Esophagus squamous epithelium (tissue), 5 donors: ENCODE measurements around the gene HGD. TPM values are rescaled to one million over a fixed set of nuclear protein-coding genes. Genes with fewer than 3 reads are reported as not detected.
"Not testable (repeated sequence)": the region's sequence is repeated elsewhere in the genome, so short reads cannot be mapped to it uniquely, and the experiment has no call there.

Source experiments
- DNase-seq: peaks from one replicate; lab custom pipeline; 2025; lab: John Stamatoyannopoulos, UW
- H3K27ac ChIP-seq, 4 donors: fragments of 200-600 bp; sonication (generic); one replicate each; pipeline ENCODE4 v1.5.1; 2016 to 2019; ENCODE audit warnings: mild to moderate bottlenecking in 1 of 4
- H3K27me3 ChIP-seq, 4 donors: fragments of 200-600 bp; sonication (generic); 1 replicate in 3 of 4; 2 replicates in 1 of 4; pipeline versions ENCODE4 v1.5.1 to v1.6.0; 2017 to 2021; ENCODE audit warnings: antibody characterized with exemption in 1 of 4
- H3K36me3 ChIP-seq, 3 donors: fragments of 200-600 bp; sonication (generic); one replicate each; pipeline ENCODE4 v1.5.1; 2016 to 2019
- H3K4me1 ChIP-seq, 3 donors: fragments of 200-600 bp; sonication (generic); one replicate each; pipeline ENCODE4 v1.5.1; 2017 to 2019
- H3K4me3 ChIP-seq, 4 donors: fragments of 200-600 bp; sonication (generic); 1 replicate in 3 of 4; 2 replicates in 1 of 4; pipeline ENCODE4 v1.5.1; 2016 to 2019; ENCODE audit warnings: mild to moderate bottlenecking in 2 of 4, moderate library complexity in 1 of 4
- H3K9me3 ChIP-seq, 3 donors: fragments of 200-600 bp; sonication (generic); one replicate each; pipeline ENCODE4 v1.5.1; 2016 to 2019
- POLR2A ChIP-seq, 4 donors: fragments of 450-650 bp; IDR thresholded peaks; one replicate each; pipeline ENCODE4 v1.6.1; 2017; ENCODE audit warnings: antibody characterized with exemption in 4 of 4, mild to moderate bottlenecking in 4 of 4, moderate library complexity in 3 of 4
- WGBS, 2 donors: methylation state at CpG; one replicate each; pipeline ENCODE4 v1.1.5; 2018; 5-methylcytosine and 5-hydroxymethylcytosine counted together
- intact Hi-C: fragments of 100-400 bp; cut with DNase I; formaldehyde crosslinking; loops from one replicate; pipeline ENCODE4 v1.15.0; 2022
- total RNA-seq, 4 donors: library from RNA; depleted of rRNA; stranded (reverse); fragments of >200 nt; gene quantifications; one replicate each; pipeline ENCODE4 v1.1.0, GENCODE V29; 2016
- TF ChIP-seq, protein P1 (sequence below), 6 experiments: fragments of 450-650 bp in 4 of 6; fragments of 200-600 bp in 2 of 6; sonication (generic) in 2 of 6; IDR thresholded peaks; one replicate each; pipeline ENCODE4 v1.5.1; 2016 to 2019; ENCODE audit warnings: antibody characterized with exemption in 6 of 6, mild to moderate bottlenecking in 4 of 6, moderate library complexity in 4 of 6
- donor health status: DM: yes; HTN: yes; CAD: no.

Gene HGD
- total RNA-seq, 4 donors from 2014 or later, result 0.12 TPM; not detected in 3

DNA sequence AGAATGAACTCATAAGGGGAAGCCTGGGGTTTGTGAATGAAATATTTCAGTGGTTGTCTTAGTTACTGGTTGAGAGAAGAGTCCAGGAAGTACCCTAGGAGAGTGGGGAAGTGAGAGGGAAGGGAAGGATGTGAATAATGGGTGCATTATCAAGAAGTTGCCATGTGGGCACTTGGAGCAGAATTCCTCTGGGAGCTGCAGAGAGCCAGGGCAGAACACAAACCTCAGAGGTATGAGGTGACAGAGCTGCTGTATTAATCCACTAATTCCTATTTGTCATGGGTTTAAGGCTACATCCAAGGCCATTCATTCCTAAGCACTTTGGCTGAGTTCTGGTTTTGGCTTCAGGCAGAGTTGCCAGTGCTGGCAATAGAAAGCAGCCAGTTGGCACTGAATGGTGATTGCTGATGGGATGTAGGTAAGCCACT, 56.9 kb downstream of the HGD start:
- no peak for DNase-seq
- peaks cover 0 to 23% (median 7%) of the 10 kb centered on the region in 3 donors for H3K4me1 ChIP-seq
- TF ChIP-seq, protein P1, sequence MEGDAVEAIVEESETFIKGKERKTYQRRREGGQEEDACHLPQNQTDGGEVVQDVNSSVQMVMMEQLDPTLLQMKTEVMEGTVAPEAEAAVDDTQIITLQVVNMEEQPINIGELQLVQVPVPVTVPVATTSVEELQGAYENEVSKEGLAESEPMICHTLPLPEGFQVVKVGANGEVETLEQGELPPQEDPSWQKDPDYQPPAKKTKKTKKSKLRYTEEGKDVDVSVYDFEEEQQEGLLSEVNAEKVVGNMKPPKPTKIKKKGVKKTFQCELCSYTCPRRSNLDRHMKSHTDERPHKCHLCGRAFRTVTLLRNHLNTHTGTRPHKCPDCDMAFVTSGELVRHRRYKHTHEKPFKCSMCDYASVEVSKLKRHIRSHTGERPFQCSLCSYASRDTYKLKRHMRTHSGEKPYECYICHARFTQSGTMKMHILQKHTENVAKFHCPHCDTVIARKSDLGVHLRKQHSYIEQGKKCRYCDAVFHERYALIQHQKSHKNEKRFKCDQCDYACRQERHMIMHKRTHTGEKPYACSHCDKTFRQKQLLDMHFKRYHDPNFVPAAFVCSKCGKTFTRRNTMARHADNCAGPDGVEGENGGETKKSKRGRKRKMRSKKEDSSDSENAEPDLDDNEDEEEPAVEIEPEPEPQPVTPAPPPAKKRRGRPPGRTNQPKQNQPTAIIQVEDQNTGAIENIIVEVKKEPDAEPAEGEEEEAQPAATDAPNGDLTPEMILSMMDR (IDR thresholded peaks at IDR 0.05), result no peak
- TF ChIP-seq POLR2A (IDR thresholded peaks at IDR 0.05), result no peak
- H3K27me3 ChIP-seq, result peaks cover 0 to 48% (median 0%) of the 10 kb centered on the region in 4 donors
- no peaks in the 10 kb centered on the region for H3K36me3 ChIP-seq
- H3K9me3 ChIP-seq, result peaks cover 0 to 12% (median 3%) of the 10 kb centered on the region in 3 donors
- intact Hi-C loops, result no loop called here
- no peak overlapping the region for H3K27ac ChIP-seq
- no peak overlapping the region for H3K4me3 ChIP-seq

DNA sequence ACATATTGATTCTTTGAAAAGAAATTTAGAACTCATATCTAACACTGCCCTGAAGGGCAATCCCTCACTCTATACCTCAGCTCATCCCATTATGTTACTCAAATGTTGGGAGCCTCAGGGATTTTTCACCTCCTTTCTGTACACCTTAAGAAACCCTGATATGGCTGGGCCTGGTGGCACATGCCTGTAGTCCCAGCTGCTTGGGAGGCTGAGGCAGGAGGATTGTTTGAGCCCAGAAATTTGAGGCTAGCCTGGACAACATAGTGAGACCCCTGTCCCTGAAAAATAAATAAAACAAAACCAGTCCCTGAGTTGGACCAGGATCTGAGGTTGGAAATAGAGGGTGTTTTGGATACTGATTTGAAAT, 58.3 kb downstream of the HGD start:
- H3K36me3 ChIP-seq, result no peaks in the 10 kb centered on the region
- H3K4me1 ChIP-seq, result peaks cover 0 to 23% (median 7%) of the 10 kb centered on the region in 3 donors
- no peak for DNase-seq
- intact Hi-C loops, result no loop called here
- no peak overlapping the region for H3K27ac ChIP-seq
- peaks cover 0 to 35% (median 0%) of the 10 kb centered on the region in 4 donors for H3K27me3 ChIP-seq
- H3K4me3 ChIP-seq, result no peak overlapping the region
- no peak for TF ChIP-seq POLR2A (IDR thresholded peaks at IDR 0.05)
- TF ChIP-seq, protein P1 (IDR thresholded peaks at IDR 0.05), result no peak
- peaks cover 0 to 12% (median 3%) of the 10 kb centered on the region in 3 donors for H3K9me3 ChIP-seq

DNA sequence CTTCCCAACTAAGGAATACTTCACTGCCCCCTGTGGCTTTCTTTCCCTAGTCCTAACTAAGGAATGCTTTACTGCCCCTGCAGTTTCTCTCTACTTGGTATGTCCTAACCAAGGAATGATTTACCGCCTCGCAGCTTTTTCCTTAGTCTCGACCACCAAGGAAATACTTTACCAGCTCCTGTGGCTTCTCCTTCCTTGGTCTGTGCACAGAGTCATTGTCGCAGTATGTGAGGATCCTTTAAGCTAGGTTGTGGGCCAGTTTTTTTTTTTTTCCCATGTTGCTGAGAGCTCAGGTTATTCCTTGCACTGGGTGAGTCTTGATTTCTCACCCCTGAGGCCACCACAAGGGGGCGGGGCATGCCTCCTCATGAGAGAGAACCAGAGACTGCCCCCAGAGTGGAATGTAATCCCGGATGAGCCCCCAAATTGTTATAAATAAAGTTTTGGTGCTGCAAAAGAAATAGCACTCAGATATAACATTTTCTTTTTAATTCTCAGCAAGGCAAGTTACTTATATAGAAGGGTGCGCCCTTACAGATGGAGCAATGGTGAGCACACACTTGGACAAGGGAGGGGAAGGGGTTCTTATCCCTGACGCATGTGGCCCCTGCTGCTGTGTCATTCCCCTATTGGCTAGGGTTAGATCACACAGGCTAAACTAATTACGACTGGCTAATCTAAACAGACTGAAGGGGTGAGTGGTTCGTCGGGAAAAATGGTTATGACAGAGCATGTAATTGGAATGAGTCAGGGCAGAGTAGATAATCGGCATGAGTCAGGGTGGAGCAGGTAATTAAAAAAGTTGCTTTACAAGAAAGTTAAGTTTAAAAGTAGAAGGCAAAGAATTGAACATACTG, 58.9 kb downstream of the HGD start:
- Histone ChIP-seq H3K4me3 (no peak overlapping the region), H3K27ac (no peak overlapping the region), H3K4me1 (peaks cover 0 to 23% (median 7%) of the 10 kb centered on the region in 3 donors), H3K36me3 (no peaks in the 10 kb centered on the region), H3K9me3 (peaks cover 0 to 12% (median 3%) of the 10 kb centered on the region in 3 donors), H3K27me3 (peaks cover 0 to 29% (median 0%) of the 10 kb centered on the region in 4 donors)
- DNase-seq, result no peak
- 58 to 64% methylated on average over 12 of the region's 12 CpGs for WGBS, 2 donors
- TF ChIP-seq, protein P1 (IDR thresholded peaks at IDR 0.05), result peak in 1 of 6 experiments; percentile 20
- no peak for TF ChIP-seq POLR2A (IDR thresholded peaks at IDR 0.05)
- intact Hi-C loops, result no loop called here

DNA sequence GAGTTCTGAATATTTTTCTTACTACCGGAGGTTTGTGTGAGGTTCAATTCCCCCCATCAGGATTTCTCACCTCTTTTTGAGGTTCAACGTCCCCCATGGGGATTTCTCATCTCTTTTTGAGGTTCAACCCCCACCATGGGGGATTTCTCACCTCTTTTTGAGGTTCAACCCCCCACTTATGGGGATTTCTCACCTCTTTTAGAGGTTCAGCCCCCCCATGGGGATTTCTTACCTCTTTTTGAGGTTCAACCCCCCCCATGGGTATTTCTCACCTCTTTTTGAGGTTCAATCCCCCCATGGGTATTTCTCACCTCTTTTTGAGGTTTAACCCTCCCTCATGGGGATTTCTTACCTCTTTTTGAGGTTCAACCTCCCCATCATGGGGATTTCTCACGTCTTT, 59.6 kb downstream of the HGD start:
- H3K27ac ChIP-seq, result no peak overlapping the region
- no peak overlapping the region for H3K4me3 ChIP-seq
- intact Hi-C loops, result no loop called here
- 70 to 76% methylated on average over 3 of the region's 3 CpGs for WGBS, 2 donors
- DNase-seq, result no peak
- H3K36me3 ChIP-seq, result no peaks in the 10 kb centered on the region
- TF ChIP-seq POLR2A (IDR thresholded peaks at IDR 0.05), result no peak
- TF ChIP-seq, protein P1 (IDR thresholded peaks at IDR 0.05), result no peak
- H3K27me3 ChIP-seq, result peaks cover 0 to 23% (median 0%) of the 10 kb centered on the region in 4 donors
- peaks cover 0 to 24% (median 7%) of the 10 kb centered on the region in 3 donors for H3K4me1 ChIP-seq
- peaks cover 0 to 12% (median 3%) of the 10 kb centered on the region in 3 donors for H3K9me3 ChIP-seq

DNA sequence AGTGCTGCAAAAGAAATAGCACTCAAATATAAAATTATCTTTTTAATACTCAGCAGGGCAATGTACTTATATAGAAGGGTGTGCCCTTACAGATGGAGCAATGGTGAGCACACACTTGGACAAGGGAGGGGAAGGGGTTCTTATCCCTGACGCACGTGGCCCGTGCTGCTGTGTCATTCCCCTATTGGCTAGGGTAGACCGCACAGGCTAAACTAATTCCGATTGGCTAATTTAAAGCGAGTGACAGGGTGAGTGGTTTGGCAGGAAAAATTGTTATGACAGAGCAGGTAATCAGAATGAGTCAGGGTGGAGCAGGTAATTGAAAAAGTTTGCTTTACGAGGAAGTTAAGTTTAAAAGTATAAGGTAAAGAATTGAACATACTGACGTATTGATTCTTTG, 65.3 kb downstream of the HGD start:
- H3K27me3 ChIP-seq, H3K9me3 ChIP-seq, intact Hi-C loops, H3K4me3 ChIP-seq, H3K36me3 ChIP-seq, DNase-seq: not testable (repeated sequence)
- peak overlapping the region; percentile 9 to 68 (median 60) for H3K27ac ChIP-seq
- 53 to 64% methylated on average over 8 of the region's 8 CpGs for WGBS, 2 donors
- peaks cover 0 to 16% (median 6%) of the 10 kb centered on the region in 3 donors for H3K4me1 ChIP-seq
